ENCODE data around the gene KRT33B.

GRCh38 chr17:41360296-41360995 lies 9.2 kb downstream of the KRT33B start:
- TF ChIP-seq EZH2 (IDR thresholded peaks at IDR 0.05; ENCODE audit: low read depth, low read length, severe bottlenecking) (no peak), ASH2L (IDR thresholded peaks at IDR 0.05; ENCODE audit: low read length) (no peak), SP2 (IDR thresholded peaks at IDR 0.05; ENCODE audit: low read length) (no peak), CEBPB (IDR thresholded peaks at IDR 0.05; ENCODE audit: low read depth, low read length) (no peak), POLR2A (IDR thresholded peaks at IDR 0.05; ENCODE audit: control extremely low read depth in 1 of 2, low read depth in 2 of 2, low read length in 2 of 2) (no peak), CHD1 (IDR thresholded peaks at IDR 0.05; ENCODE audit: low read depth, low read length) (no peak), CTCF (IDR thresholded peaks at IDR 0.05; ENCODE audit: control extremely low read depth in 1 of 3, insufficient read depth in 1 of 3, low read depth in 1 of 3, low read length in 3 of 3) (no peak), BRCA1 (IDR thresholded peaks at IDR 0.05; ENCODE audit: low read depth, low read length) (no peak), SIRT6 (IDR thresholded peaks at IDR 0.05; ENCODE audit: low read length) (no peak), RFX5 (IDR thresholded peaks at IDR 0.05; ENCODE audit: borderline replicate concordance, low read depth, low read length) (no peak)
